SK-N-SH (cell line): ENCODE results near the gene ZBTB26. TPM values are rescaled to one million over a fixed set of nuclear protein-coding genes. Genes with fewer than 3 reads are reported as not detected.

ENCODE experiments used
- polyA plus RNA-seq, 3 experiments: library from polyadenylated mRNA; depleted of rRNA; stranded (reverse); fragments of >200 nt; gene quantifications; 2 replicates each; pipeline ENCODE4 v1.2.3, GENCODE V29; 2012
- small RNA-seq, 7 experiments: library from RNA; depleted of rRNA; stranded (forward); fragments of <200 nt; gene quantifications; one replicate each; pipeline ENCODE3, GENCODE V24; 2012

The ZBTB26 gene
- polyA plus RNA-seq, 1 of the 3 experiments (the other 2 are of a cell fraction): 3.9 TPM

Small RNA genes lying within 50 kb of the gene (small RNA-seq; reads per million reads assigned to genes)
- gene RNY1P15: 0 reads per million in 7 experiments
- 22.4 to 628 (median 129) reads per million in 7 experiments for gene SNORD90

Other genes starting within 250 kb of the ZBTB26 start
- gene OR1L4, start 207.5 kb downstream of the ZBTB26 start, polyA plus RNA-seq (2012; rRNA removed): not detected in 2 replicates
- gene OR1L6, start 189.2 kb downstream of the ZBTB26 start, polyA plus RNA-seq (2012; rRNA removed): not detected in 2 replicates
- not detected in 2 replicates for gene OR5C1, start 142.6 kb downstream of the ZBTB26 start, polyA plus RNA-seq (2012; rRNA removed)
- gene OR1K1, start 131.4 kb downstream of the ZBTB26 start, polyA plus RNA-seq (2012; rRNA removed): not detected in 2 replicates
- 11.9 and 12.1 TPM in 2 replicates for gene PDCL, start 102.9 kb downstream of the ZBTB26 start, polyA plus RNA-seq (2012; rRNA removed)
- gene RC3H2, start 26.2 kb downstream of the ZBTB26 start, polyA plus RNA-seq (2012; rRNA removed): 12.4 and 15.2 TPM in 2 replicates
- gene ZBTB6, start 18.2 kb downstream of the ZBTB26 start, polyA plus RNA-seq (2012; rRNA removed): 2.2 and 3.2 TPM in 2 replicates
- gene RABGAP1, start 9.5 kb upstream of the ZBTB26 start, polyA plus RNA-seq (2012; rRNA removed): 20.2 and 29.2 TPM in 2 replicates
- gene GPR21, start 102.2 kb upstream of the ZBTB26 start, polyA plus RNA-seq (2012; rRNA removed): not detected in 2 replicates